AG09319 (cell line): ENCODE data around the gene MOCOS.

ENCODE experiments used
- DNase-seq: peaks from one replicate; pipeline ENCODE4 v3.0.0-alpha.2; 2010; ENCODE audit warnings: low read depth; ENCODE audit errors: extremely low read depth
- CTCF ChIP-seq: IDR thresholded peaks from 2 replicates; pipeline ENCODE4 v1.5.1; 2011; ENCODE audit warnings: low read depth, mild to moderate bottlenecking, inconsistent platforms, low read length, moderate library complexity

Gene MOCOS

GRCh38 chr18:36299015-36299414 is 111.7 kb downstream of the MOCOS start:
- no peak for DNase-seq
- TF ChIP-seq CTCF: no peak

- no peak for TF ChIP-seq CTCF
- no peak for DNase-seq
Measured at GRCh38 chr18:36300211-36300610, 112.9 kb downstream of the MOCOS start.

- no peak for DNase-seq
- no peak for TF ChIP-seq CTCF
Measured at GRCh38 chr18:36301884-36302283, 114.6 kb downstream of the MOCOS start.

- no peak for DNase-seq
- TF ChIP-seq CTCF: no peak
Measured at GRCh38 chr18:36302676-36303075, 115.4 kb downstream of the MOCOS start.

GRCh38 chr18:36303211-36303844 is 116.0 kb downstream of the MOCOS start:
- no peak for TF ChIP-seq CTCF
- no peak for DNase-seq

- DNase-seq: no peak
Measured at GRCh38 chr18:36304723-36305122, 117.4 kb downstream of the MOCOS start.

GRCh38 chr18:36305375-36305774 is 118.1 kb downstream of the MOCOS start:
- TF ChIP-seq CTCF: no peak
- no peak for DNase-seq

More at GRCh38 chr18:36304723-36305122, 117.4 kb downstream of the MOCOS start:
- TF ChIP-seq CTCF: no peak
